ENCODE measurements around the gene STX16.

DNA sequence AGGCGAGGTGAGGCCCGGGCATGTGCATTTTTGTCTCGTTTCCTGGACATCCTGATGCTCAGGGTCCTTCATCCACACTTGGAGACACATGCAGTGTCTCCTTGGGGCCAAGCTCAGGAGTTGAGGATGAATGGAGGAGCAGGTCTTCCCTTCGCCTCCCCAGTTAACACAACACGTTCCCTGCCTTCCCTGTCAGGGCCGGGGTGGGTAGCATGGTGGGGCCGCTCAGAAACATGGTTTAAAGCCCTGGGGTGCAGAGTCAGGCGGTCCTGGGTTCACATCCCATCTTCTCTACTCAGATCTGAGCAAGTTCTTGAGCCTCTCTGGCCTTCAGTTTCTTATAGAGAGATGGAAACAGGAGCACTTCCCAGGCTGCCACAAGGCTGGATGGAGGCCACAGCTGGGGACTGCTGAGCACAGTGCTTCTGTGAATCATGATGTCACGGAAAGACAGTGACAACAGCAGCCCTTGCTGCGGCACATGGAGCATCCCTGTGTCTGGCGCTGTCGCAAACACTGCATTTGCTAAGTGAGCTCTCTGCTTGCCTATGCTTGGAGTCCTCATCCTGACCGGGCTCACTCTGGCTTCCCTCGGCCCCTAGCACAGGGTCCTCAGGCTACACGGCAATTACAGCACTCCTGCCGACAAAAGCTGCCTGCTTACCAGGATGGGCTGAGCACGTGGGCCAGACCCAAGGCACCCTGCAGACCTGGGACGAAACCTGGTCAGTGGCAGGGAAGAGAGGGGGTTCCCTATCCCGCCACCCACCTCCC, 45.6 kb upstream of the STX16 start:
- TF ChIP-seq CTCF (IDR thresholded peaks at IDR 0.05) (no peak), POLR2A (IDR thresholded peaks at IDR 0.05) (no peak), EP300 (IDR thresholded peaks at IDR 0.05; ENCODE audit: low read depth) (no peak), POLR2AphosphoS5 (IDR thresholded peaks at IDR 0.05) (no peak)
